Astrocyte (in vitro differentiated cells and primary cell): ENCODE results near the gene DSCAM.

Experiments used
- CTCF ChIP-seq: IDR thresholded peaks from 2 replicates; pipeline ENCODE4 v1.5.1; 2011; ENCODE audit warnings: low read depth, mild to moderate bottlenecking, inconsistent platforms, low read length, moderate library complexity; ENCODE audit not compliant: insufficient read depth
- EZH2 ChIP-seq: IDR thresholded peaks from 2 replicates; pipeline ENCODE4 v1.6.1; 2012; ENCODE audit warnings: mild to moderate bottlenecking, low read length, inconsistent platforms; ENCODE audit not compliant: insufficient read depth

- no peak for TF ChIP-seq CTCF
- no peak for TF ChIP-seq EZH2
Measured at GRCh38 chr21:40886006-40886405, 39.0 kb upstream of the DSCAM start.
